Epithelial cell of esophagus (primary cell): ENCODE measurements around the gene MYO16.

Experiments
- DNase-seq: peaks from one replicate; pipeline ENCODE4 v3.0.0; 2010; ENCODE audit warnings: low read depth
- H3K4me3 ChIP-seq: 2 replicates; pipeline ENCODE4 v1.5.1; 2011; ENCODE audit warnings: mild to moderate bottlenecking, low read length, control low read depth
- CTCF ChIP-seq: IDR thresholded peaks from 2 replicates; pipeline ENCODE4 v1.5.1; 2011; ENCODE audit warnings: low read depth, mild to moderate bottlenecking, low read length, control low read depth, inconsistent platforms; ENCODE audit not compliant: insufficient read depth; ENCODE audit errors: missing control alignments

MYO16 gene

GRCh38 chr13:109182777-109183465 lies 553.5 kb downstream of the MYO16 start:
- H3K4me3 ChIP-seq: no peak overlapping the region
- no peak for TF ChIP-seq CTCF
- no peak for DNase-seq

- TF ChIP-seq CTCF: no peak
- no peak for DNase-seq
Observed at GRCh38 chr13:109191413-109191812, 562.0 kb downstream of the MYO16 start.

GRCh38 chr13:109192306-109192705 lies 562.9 kb downstream of the MYO16 start:
- no peak for DNase-seq
- no peak for TF ChIP-seq CTCF
- H3K4me3 ChIP-seq: no peak overlapping the region

More at GRCh38 chr13:109191413-109191812, 562.0 kb downstream of the MYO16 start:
- no peak overlapping the region for H3K4me3 ChIP-seq

GRCh38 chr13:109196948-109197347 lies 567.5 kb downstream of the MYO16 start:
- no peak for DNase-seq
- TF ChIP-seq CTCF: peak; percentile 13
- no peak overlapping the region for H3K4me3 ChIP-seq

GRCh38 chr13:109198585-109198984 lies 569.2 kb downstream of the MYO16 start:
- no peak overlapping the region for H3K4me3 ChIP-seq
- no peak for TF ChIP-seq CTCF
- peak; percentile 86 for DNase-seq

- DNase-seq: no peak
- no peak for TF ChIP-seq CTCF
- no peak overlapping the region for H3K4me3 ChIP-seq
Observed at GRCh38 chr13:109199280-109199679, 569.9 kb downstream of the MYO16 start.

GRCh38 chr13:109200556-109200955 lies 571.1 kb downstream of the MYO16 start:
- no peak for TF ChIP-seq CTCF
- no peak for DNase-seq
- H3K4me3 ChIP-seq: no peak overlapping the region
